Activated CD4-positive, alpha-beta memory T cell treated with anti-CD3 and anti-CD28 coated beads, Interleukin-2, amount 10 ng/mL, durations not matched to agents 7 days and 5 days (primary cell): ENCODE results near the gene PCSK7. TPM values are rescaled to one million over a fixed set of nuclear protein-coding genes. Genes with fewer than 3 reads are reported as not detected.
"Not testable (repeated sequence)": the region's sequence is repeated elsewhere in the genome, so short reads cannot be mapped to it uniquely, and the experiment has no call there.

Experiments
- CTCF ChIA-PET: fragments of 350-600 bp; sonication (Branson Sonifier 250); formaldehyde crosslinking; loops from one replicate; lab custom pipeline; 2021; ENCODE audit warnings: antibody characterized with exemption, inconsistent platforms; lab: Charles Lee
- POLR2A ChIA-PET: fragments of 350-600 bp; sonication (Branson Sonifier 250); formaldehyde crosslinking; loops from one replicate; lab custom pipeline; 2021; ENCODE audit warnings: antibody characterized with exemption; lab: Charles Lee
- DNase-seq: peaks from one replicate; pipeline ENCODE4 v3.0.0-alpha.2; 2020
- H3K27ac Mint-ChIP-seq: one replicate; pipeline ENCODE4 v1.8.0; 2021; ENCODE audit warnings: mild to moderate bottlenecking, mixed read lengths
- H3K27me3 Mint-ChIP-seq: one replicate; pipeline ENCODE4 v1.8.0; 2021; ENCODE audit warnings: mixed read lengths
- H3K36me3 Mint-ChIP-seq: one replicate; pipeline ENCODE4 v1.8.0; 2021; ENCODE audit warnings: low read depth, mixed read lengths
- H3K4me1 Mint-ChIP-seq: one replicate; pipeline ENCODE4 v1.8.0; 2021; ENCODE audit warnings: mixed read lengths
- H3K4me3 Mint-ChIP-seq: one replicate; pipeline ENCODE4 v1.8.0; 2021; ENCODE audit warnings: mild to moderate bottlenecking, mixed read lengths
- H3K9me3 Mint-ChIP-seq: one replicate; pipeline ENCODE4 v1.8.0; 2021; ENCODE audit warnings: mixed read lengths
- total RNA-seq, 2 experiments: library from RNA; stranded (reverse); gene quantifications; one replicate each; pipeline ENCODE4 v1.2.3, GENCODE V29; 2021

PCSK7 gene
- total RNA-seq, 2 experiments from 2014 or later: 181 to 182 TPM

DNA sequence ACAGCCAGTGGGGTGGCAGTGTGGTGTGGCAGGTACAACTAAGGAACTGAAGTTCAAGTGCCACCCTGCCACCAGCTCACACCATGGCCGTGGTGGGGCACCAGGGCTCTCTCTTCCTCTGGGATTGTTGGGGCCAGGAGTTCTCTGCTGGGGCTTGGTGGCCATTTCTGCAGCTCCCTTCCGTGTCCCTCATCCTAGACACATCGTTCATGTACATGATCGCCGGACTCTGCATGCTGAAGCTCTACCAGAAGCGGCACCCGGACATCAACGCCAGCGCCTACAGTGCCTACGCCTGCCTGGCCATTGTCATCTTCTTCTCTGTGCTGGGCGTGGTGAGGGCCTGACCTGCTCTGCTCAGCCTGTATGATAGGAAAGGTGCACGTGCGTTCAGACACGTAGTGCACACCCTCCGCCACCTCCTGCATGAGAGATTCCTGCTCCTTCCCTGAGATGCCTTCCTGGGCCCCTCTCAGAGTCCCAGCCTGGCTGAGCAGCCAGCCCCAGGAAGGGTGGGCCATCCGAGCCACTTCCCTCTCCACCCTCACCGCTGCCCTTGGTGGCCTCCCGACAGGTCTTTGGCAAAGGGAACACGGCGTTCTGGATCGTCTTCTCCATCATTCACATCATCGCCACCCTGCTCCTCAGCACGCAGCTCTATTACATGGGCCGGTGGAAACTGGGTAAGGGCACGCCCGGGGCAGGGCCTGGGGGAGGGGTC lies 40.0 kb downstream of the PCSK7 start:
- Mint-ChIP-seq H3K27me3 (no peaks in the 10 kb centered on the region), H3K9me3 (no peaks in the 10 kb centered on the region), H3K27ac (no peak overlapping the region), H3K36me3 (peaks cover 16% of the 10 kb centered on the region), H3K4me1 (peaks cover 6% of the 10 kb centered on the region), H3K4me3 (no peak overlapping the region)
- DNase-seq: no peak
- POLR2A ChIA-PET: interaction anchor here (1.1 kb wide), 1 partner anchor 18 kb away, joined by 5 read pairs; no protein-coding TSS in a partner anchor
- CTCF ChIA-PET: no interaction called here

DNA sequence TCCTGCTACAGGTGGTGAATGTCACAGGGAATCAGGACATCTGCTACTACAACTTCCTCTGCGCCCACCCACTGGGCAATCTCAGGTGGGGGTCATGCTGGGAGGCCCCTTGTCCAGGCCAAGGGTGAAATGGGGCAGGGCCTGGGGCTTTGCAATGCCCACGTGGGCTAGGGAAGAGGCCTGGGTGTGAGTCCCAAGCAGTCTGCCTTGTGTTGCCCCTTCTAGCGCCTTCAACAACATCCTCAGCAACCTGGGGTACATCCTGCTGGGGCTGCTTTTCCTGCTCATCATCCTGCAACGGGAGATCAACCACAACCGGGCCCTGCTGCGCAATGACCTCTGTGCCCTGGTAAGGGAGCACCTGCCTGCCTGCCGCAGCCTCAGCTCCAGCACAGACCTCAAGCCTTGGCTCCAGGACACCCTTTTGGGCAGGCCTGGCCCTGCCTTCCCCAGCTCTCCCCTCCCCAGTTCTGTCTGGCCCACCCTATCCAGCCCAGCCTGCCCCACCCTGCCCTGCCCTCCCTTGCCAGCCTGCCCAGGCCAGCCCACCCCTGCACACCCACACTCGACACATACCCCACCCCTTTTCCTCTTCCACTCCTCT lies 41.8 kb downstream of the PCSK7 start:
- CTCF ChIA-PET: interaction anchor here (0.9 kb wide), 1 partner anchor 10 kb away, joined by 3 read pairs; no protein-coding TSS in a partner anchor
- H3K27ac Mint-ChIP-seq: no peak overlapping the region
- POLR2A ChIA-PET: no interaction called here

DNA sequence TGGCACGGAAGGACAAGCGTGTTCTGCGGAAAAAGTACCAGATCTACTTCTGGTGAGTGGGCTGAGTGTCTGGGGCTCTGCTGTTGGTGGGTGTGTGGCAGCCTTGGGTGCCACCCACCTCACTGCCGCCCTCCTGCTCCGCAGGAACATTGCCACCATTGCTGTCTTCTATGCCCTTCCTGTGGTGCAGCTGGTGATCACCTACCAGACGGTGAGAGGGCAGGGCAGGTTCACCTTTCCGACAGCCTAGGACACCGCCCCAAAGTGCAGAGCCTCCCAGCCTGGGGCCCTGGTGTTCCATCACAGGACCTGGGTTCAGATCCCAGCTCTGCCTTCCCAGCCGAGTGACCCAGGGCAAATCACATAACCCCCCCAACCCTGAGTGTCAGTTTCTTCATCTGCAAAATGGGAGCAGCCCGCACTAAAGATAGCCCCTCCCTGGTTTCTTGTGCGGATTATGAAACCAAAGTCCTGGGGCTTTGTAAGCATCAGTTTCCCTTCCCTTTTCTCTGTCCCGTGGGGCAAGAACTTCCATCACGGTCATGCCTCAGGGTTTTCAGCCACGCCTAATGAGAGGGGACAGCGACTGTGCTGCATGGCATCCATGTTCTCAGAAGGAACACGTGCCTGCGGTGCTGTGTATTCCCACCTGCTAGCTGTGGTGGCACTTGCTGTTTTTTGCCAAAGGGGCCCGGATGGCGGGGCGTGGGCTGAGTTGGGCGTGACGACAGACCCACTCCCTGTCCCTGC lies 42.5 kb downstream of the PCSK7 start:
- no peaks in the 10 kb centered on the region for H3K27me3 Mint-ChIP-seq
- no peaks in the 10 kb centered on the region for H3K9me3 Mint-ChIP-seq
- H3K4me3 Mint-ChIP-seq: no peak overlapping the region
- H3K36me3 Mint-ChIP-seq: peaks cover 16% of the 10 kb centered on the region
- DNase-seq: no peak
- peaks cover 2% of the 10 kb centered on the region for H3K4me1 Mint-ChIP-seq
- CTCF ChIA-PET: interaction anchor here (0.9 kb wide), 1 partner anchor 9 kb away, joined by 3 read pairs; no protein-coding TSS in a partner anchor
- H3K27ac Mint-ChIP-seq: no peak overlapping the region
- POLR2A ChIA-PET: interaction anchor here (0.6 to 1.8 kb wide), 3 partner anchors 10 to 837 kb away, joined by 3 read pairs; no protein-coding TSS in a partner anchor

More for the DNA sequence above, 41.8 kb downstream of the PCSK7 start:
- Mint-ChIP-seq H3K36me3 (peaks cover 16% of the 10 kb centered on the region), H3K4me3 (no peak overlapping the region), H3K4me1 (peaks cover 3% of the 10 kb centered on the region), H3K27me3 (no peaks in the 10 kb centered on the region), H3K9me3 (no peaks in the 10 kb centered on the region)
- no peak for DNase-seq

DNA sequence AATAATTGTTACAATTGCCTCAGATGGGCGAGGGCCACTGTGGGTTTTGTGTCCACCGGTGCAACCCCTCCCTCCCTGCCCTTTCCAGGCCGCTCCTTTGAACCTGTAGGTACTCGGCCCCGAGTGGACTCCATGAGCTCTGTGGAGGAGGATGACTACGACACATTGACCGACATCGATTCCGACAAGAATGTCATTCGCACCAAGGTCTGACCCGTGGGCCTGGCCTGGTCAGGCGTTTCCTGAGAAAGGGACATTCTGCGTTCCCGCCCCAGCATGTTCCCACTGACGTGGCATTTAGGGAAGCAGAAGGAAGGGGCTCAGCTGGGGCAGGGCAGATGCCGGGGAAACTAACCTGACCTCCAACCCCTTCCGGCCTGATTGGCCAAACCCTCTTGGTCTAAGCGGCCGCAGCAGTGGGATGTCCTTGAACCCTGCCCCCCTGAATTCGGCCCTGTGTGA lies 43.2 kb downstream of the PCSK7 start:
- H3K36me3 Mint-ChIP-seq: peaks cover 23% of the 10 kb centered on the region
- CTCF ChIA-PET: no interaction called here
- POLR2A ChIA-PET: interaction anchor here (0.6 to 1.8 kb wide), 3 partner anchors 9 to 838 kb away, joined by 3 read pairs; no protein-coding TSS in a partner anchor
- no peak for DNase-seq
- no peaks in the 10 kb centered on the region for H3K27me3 Mint-ChIP-seq
- no peak overlapping the region for H3K4me3 Mint-ChIP-seq
- H3K4me1 Mint-ChIP-seq: peaks cover 2% of the 10 kb centered on the region
- H3K9me3 Mint-ChIP-seq: no peaks in the 10 kb centered on the region
- no peak overlapping the region for H3K27ac Mint-ChIP-seq

DNA sequence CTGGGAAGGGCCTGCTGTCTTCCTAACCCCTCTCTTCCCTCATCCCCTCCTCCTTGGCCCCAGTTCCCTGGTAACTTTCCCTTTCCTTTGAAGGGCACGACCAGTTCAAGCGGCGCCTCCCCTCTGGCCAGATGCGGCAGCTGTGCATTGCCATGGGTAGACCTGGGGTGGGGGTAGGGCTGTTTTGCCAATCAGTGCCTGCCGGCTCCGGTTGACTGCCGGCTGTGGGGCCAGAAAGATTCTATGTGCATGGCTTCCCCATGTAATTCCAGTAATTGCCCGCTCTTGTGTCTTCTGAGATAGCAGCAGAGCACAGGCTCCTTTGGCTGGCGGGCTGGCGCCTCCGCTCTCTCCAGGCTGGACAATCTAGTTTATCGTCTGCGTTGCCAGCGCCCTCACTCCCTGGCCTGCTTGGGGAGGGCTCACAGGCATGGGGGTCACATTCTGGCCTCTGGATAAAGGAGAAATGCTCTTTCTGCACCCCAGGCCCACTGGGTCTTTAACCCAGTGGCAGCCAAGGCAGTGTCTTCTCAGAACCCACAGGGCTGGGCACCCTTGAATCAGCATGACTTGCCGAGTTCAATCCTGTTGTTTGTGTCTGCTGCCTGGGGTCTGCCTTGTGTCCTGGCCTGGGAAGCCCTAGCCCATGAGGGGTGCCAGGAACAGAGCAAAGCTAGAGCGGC lies 43.9 kb downstream of the PCSK7 start:
- no peak overlapping the region for H3K27ac Mint-ChIP-seq
- ChIA-PET POLR2A (interaction anchor here (1.0 to 1.8 kb wide), 2 partner anchors 9 to 14 kb away, joined by 3 read pairs; no protein-coding TSS in a partner anchor), CTCF (no interaction called here)
- H3K4me3 Mint-ChIP-seq: no peak overlapping the region
- peaks cover 1% of the 10 kb centered on the region for H3K4me1 Mint-ChIP-seq
- H3K36me3 Mint-ChIP-seq: peaks cover 25% of the 10 kb centered on the region
- DNase-seq: no peak
- no peaks in the 10 kb centered on the region for H3K27me3 Mint-ChIP-seq
- H3K9me3 Mint-ChIP-seq: no peaks in the 10 kb centered on the region

DNA sequence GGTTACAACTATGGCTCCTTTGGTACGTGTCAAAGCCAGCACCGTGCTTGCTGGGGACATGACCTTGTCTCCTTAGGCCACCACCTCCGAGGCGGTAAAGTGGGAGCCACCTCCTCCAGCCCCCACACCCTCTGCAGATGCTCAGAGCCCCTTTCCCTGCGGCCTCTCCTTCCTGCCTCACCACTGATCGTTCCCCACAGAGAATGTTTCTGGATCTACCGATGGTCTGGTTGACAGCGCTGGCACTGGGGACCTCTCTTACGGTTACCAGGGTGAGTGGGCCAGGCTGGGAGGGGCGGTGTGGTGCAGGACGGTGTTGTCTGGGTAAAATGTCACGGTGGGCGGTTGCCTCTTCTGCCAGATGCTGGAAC lies 44.5 kb downstream of the PCSK7 start:
- H3K4me3 Mint-ChIP-seq: no peak overlapping the region
- no peak for DNase-seq
- peaks cover 25% of the 10 kb centered on the region for H3K36me3 Mint-ChIP-seq
- H3K27ac Mint-ChIP-seq: no peak overlapping the region
- H3K9me3 Mint-ChIP-seq: no peaks in the 10 kb centered on the region
- no peaks in the 10 kb centered on the region for H3K4me1 Mint-ChIP-seq
- CTCF ChIA-PET: no interaction called here
- no peaks in the 10 kb centered on the region for H3K27me3 Mint-ChIP-seq
- POLR2A ChIA-PET: no interaction called here

DNA sequence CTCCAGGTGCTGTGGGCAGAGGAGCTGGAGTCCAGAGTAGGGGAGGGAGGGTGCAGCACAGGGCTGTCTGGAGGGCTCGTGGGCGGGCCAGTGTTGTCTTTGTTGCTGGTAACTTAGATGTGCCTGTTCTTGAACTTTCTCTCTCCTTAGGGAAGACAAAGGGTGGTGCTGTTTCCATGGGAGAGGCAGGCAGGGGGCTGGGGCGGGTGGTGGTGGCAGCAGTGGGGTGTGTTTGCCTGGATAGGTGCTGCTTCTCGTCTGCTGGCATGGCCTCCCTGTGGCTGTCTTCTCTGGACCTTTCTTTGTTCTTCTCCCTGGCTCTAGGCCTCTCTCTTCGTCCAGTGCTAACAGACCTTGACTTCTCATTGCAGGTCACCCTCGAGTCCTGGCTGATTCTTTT lies 44.9 kb downstream of the PCSK7 start:
- ChIA-PET POLR2A (no interaction called here), CTCF (no interaction called here)
- H3K27me3 Mint-ChIP-seq: no peaks in the 10 kb centered on the region
- DNase-seq: no peak
- H3K27ac Mint-ChIP-seq: no peak overlapping the region
- H3K9me3 Mint-ChIP-seq: no peaks in the 10 kb centered on the region
- H3K4me1 Mint-ChIP-seq: no peaks in the 10 kb centered on the region
- no peak overlapping the region for H3K4me3 Mint-ChIP-seq
- peaks cover 23% of the 10 kb centered on the region for H3K36me3 Mint-ChIP-seq

DNA sequence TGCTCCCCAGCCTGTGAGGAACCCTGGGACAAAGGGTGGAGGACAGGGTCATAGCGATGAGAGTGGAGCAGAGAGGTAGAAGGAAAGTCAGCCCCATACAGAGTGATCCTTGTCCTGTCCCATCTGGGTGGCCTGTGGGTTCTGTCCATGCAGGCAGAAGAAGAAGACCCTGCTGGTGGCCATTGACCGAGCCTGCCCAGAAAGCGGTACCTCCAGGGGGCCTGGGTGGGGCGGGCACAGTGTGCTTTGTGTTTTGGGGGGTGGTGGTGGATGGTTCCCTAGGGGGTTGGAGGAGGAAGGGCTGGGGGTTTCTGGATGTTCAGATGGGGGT lies 45.5 kb downstream of the PCSK7 start:
- peaks cover 18% of the 10 kb centered on the region for H3K36me3 Mint-ChIP-seq

DNA sequence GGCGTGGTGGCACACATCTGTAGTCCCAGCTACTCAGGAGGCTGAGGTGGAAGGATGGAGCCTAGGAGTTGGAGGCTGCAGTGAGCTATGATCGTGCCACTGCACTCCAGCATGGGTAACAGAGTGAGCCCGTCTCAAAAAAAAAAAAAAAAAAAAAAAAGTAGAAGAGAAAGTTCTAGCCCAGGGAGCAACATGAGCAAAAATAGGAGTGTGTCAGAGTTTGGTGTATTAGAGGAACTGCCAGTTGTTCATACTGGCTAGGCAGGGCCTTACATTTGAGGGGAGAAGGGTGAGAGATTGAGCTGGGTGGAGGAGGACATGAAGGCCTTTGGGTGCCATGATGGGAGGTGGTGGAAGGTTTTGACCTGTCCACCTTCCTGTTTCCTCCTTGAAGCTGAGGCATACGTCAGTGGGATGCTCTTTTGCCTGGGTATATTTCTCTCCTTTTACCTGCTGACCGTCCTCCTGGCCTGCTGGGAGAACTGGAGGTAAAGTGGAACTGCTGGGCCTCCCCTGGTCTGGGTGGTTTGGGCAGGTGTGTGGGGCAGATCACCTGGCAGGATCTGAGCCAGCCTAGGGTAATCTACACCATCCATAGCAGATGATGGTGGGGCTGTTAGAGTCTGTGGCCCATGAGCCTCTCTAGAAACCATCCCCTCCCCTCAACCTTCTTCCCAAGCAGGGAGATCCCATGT lies 46.0 kb downstream of the PCSK7 start:
- Mint-ChIP-seq H3K27ac (no peak overlapping the region), H3K9me3 (no peaks in the 10 kb centered on the region), H3K4me3 (no peak overlapping the region), H3K4me1 (peaks cover 4% of the 10 kb centered on the region), H3K27me3 (no peaks in the 10 kb centered on the region), H3K36me3 (peaks cover 18% of the 10 kb centered on the region)
- DNase-seq: no peak
- CTCF ChIA-PET: interaction anchor here (0.6 to 0.8 kb wide), 3 partner anchors 40 to 1313 kb away, joined by 3 to 4 read pairs (median 3); no protein-coding TSS in a partner anchor
- POLR2A ChIA-PET: interaction anchor here (0.6 kb wide), 1 partner anchor 745 kb away, joined by 3 read pairs; no protein-coding TSS in a partner anchor

More for the DNA sequence above, 45.5 kb downstream of the PCSK7 start:
- Mint-ChIP-seq H3K27ac (no peak overlapping the region), H3K9me3 (no peaks in the 10 kb centered on the region), H3K4me3 (no peak overlapping the region), H3K4me1 (no peaks in the 10 kb centered on the region), H3K27me3 (no peaks in the 10 kb centered on the region)
- ChIA-PET POLR2A (no interaction called here), CTCF (interaction anchor here (0.6 kb wide), 2 partner anchors 297 to 1312 kb away, joined by 3 read pairs; no protein-coding TSS in a partner anchor)
- no peak for DNase-seq

DNA sequence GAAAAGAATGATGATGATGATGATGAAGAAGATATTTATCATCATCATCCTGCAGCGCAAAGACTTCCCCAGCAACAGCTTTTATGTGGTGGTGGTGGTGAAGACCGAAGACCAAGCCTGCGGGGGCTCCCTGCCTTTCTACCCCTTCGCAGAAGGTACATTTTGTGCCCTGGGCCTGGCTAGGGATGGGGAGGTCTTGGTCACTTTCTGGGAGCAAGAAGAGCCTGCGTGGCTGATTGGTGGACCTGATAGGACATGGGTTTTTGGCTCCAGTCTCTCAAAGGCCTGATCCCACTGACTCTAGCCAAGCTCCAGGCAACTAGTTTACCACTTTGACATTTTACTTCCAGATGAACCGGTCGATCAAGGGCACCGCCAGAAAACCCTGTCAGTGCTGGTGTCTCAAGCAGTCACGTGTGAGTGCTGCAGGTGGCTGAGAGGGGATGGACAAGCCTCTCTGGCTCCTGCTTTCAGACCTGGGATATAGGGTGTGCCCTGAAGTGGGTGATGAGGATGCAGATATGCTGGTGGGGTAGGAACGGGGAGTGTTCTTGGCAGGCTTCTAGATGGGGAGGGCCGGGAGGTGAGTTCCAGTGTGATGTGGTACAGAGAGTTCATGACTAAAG lies 48.0 kb downstream of the PCSK7 start:
- H3K4me3 Mint-ChIP-seq: no peak overlapping the region
- no peak overlapping the region for H3K27ac Mint-ChIP-seq
- H3K4me1 Mint-ChIP-seq: peaks cover 19% of the 10 kb centered on the region
- H3K9me3 Mint-ChIP-seq: no peaks in the 10 kb centered on the region
- no peaks in the 10 kb centered on the region for H3K27me3 Mint-ChIP-seq
- DNase-seq: no peak
- H3K36me3 Mint-ChIP-seq: peaks cover 9% of the 10 kb centered on the region
- POLR2A ChIA-PET: no interaction called here
- CTCF ChIA-PET: interaction anchor here (1.2 to 7.3 kb wide), 3 partner anchors 10 to 45 kb away, joined by 3 to 95 read pairs (median 4); partner anchors contain the start of genes PCSK7 and RNF214

DNA sequence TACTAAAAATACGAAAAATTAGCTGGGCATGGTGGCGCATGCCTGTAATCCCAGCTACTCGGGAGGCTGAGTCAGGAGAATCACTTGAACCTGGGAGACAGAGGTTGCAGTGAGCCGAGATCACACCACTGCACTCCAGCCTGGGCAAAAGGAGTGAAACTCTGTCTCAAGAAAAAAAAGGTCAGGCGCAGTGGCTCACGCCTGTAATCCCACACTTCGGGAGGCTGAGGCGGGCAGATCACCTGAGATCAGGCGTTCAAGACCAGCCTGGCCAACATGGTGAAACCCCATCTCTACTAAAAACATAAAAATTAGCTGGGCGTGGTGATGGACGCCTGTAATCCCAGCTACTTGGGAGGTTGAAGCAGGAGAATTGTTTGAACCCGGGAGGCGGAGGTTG lies 48.7 kb downstream of the PCSK7 start:
- POLR2A ChIA-PET, H3K27me3 Mint-ChIP-seq: not testable (repeated sequence)

More for the DNA sequence above, 48.7 kb downstream of the PCSK7 start:
- not testable (repeated sequence) for H3K27ac Mint-ChIP-seq, H3K4me3 Mint-ChIP-seq, H3K36me3 Mint-ChIP-seq, DNase-seq, H3K9me3 Mint-ChIP-seq
- peaks cover 23% of the 10 kb centered on the region for H3K4me1 Mint-ChIP-seq
- CTCF ChIA-PET: interaction anchor here (7.3 kb wide), 1 partner anchor 46 kb away, joined by 95 read pairs; the partner anchor contains the start of genes PCSK7 and RNF214
